Body of pancreas (tissue), 4 donors: Measurements from ENCODE around the gene PDE1C. TPM values are rescaled to one million over a fixed set of nuclear protein-coding genes. Genes with fewer than 3 reads are reported as not detected.
A peak's percentile ranks its signal among the peaks of the same experiment; 100 is the strongest.

ENCODE experiments used
- ATAC-seq: fragments of 150-250 bp; one replicate; pipeline ENCODE4 v1.9.1; 2016
- DNase-seq, 4 donors: peaks; one replicate each; pipeline ENCODE4 v3.0.0-alpha.2; 2019
- H3K27ac ChIP-seq, 4 donors: fragments of 200-600 bp; sonication (generic); 1 replicate in 3 of 4; 2 replicates in 1 of 4; pipeline versions ENCODE4 v1.5.1 to v1.6.1; 2016 to 2019; ENCODE audit warnings: mild to moderate bottlenecking in 1 of 4, mixed read lengths in 1 of 4, moderate library complexity in 1 of 4
- H3K27me3 ChIP-seq, 2 donors: fragments of 200-600 bp; sonication (generic); one replicate each; pipeline ENCODE4 v1.6.0; 2016; ENCODE audit warnings: mild to moderate bottlenecking in 1 of 2
- H3K36me3 ChIP-seq, 2 donors: fragments of 200-600 bp; sonication (generic); replicated peaks in 1 of 2; 2 replicates each; pipeline ENCODE4 v1.5.1; 2016; ENCODE audit warnings: low read depth in 2 of 2; ENCODE audit not compliant: insufficient read depth in 1 of 2
- H3K4me1 ChIP-seq: fragments of 200-600 bp; sonication (generic); one replicate; pipeline ENCODE4 v1.6.0; 2016
- H3K4me3 ChIP-seq, 2 donors: fragments of 200-600 bp; sonication (generic); 1 replicate in 1 of 2; 2 replicates in 1 of 2; pipeline ENCODE4 v1.5.1; 2016 to 2019
- H3K9me3 ChIP-seq, 3 donors: fragments of 200-600 bp; sonication (generic); 1 replicate in 2 of 3; 2 replicates in 1 of 3; pipeline ENCODE4 v1.5.1; 2016
- POLR2A ChIP-seq, 3 donors: fragments of 450-650 bp; IDR thresholded peaks; one replicate each; pipeline ENCODE4 v1.6.1; 2016; ENCODE audit warnings: antibody characterized with exemption in 3 of 3, mild to moderate bottlenecking in 2 of 3
- WGBS, 2 donors: methylation state at CpG; one replicate each; pipeline ENCODE4 v1.1.5; 2017; 5-methylcytosine and 5-hydroxymethylcytosine counted together
- intact Hi-C: fragments of 100-400 bp; cut with DNase I; formaldehyde crosslinking; loops from one replicate; pipeline ENCODE4 v1.15.1; 2023
- total RNA-seq, 2 donors: library from RNA; depleted of rRNA; stranded (reverse); fragments of >200 nt; gene quantifications; one replicate each; pipeline ENCODE4 v1.1.0, GENCODE V29; 2016
- TF ChIP-seq, protein P1 (sequence below), 7 experiments: fragments of 450-650 bp in 4 of 7; fragments of 200-600 bp in 3 of 7; sonication (generic) in 3 of 7; IDR thresholded peaks; one replicate each; pipeline ENCODE4 v1.5.1; 2016 to 2019; ENCODE audit warnings: antibody characterized with exemption in 7 of 7

PDE1C gene
- total RNA-seq, 2 donors from 2014 or later, result 1.8 to 4.9 TPM

DNA sequence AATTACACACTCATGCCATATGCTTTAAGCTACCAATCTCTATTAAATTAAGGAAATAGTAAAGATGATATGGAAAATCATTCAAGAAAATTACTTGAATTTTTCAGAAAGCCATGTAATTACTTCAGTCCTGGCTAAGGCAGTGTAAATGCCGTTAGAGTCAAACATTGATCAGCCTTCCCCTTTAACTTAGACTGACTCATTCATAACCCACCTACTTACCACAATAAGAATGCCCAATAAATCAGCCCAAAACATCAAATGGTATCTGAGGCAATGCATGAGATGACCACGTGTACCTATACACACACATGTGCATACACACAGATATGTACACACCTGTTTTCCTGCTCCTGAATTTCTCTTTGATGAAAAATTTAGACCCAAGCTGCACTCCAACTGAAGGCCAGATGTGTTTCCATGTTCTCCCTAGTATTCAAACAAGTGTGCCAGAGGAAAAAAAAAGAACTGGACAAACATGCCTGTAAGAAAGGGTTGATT is 30.2 kb upstream of the PDE1C start:
- no peaks in the 10 kb centered on the region for H3K27me3 ChIP-seq
- 48 to 71% methylated on average over 2 of the region's 2 CpGs for WGBS, 2 donors
- intact Hi-C loops, result no loop called here
- DNase-seq (no peak), ATAC-seq (no peak)
- no peak overlapping the region for H3K27ac ChIP-seq
- no peaks in the 10 kb centered on the region for H3K36me3 ChIP-seq
- TF ChIP-seq, protein P1, sequence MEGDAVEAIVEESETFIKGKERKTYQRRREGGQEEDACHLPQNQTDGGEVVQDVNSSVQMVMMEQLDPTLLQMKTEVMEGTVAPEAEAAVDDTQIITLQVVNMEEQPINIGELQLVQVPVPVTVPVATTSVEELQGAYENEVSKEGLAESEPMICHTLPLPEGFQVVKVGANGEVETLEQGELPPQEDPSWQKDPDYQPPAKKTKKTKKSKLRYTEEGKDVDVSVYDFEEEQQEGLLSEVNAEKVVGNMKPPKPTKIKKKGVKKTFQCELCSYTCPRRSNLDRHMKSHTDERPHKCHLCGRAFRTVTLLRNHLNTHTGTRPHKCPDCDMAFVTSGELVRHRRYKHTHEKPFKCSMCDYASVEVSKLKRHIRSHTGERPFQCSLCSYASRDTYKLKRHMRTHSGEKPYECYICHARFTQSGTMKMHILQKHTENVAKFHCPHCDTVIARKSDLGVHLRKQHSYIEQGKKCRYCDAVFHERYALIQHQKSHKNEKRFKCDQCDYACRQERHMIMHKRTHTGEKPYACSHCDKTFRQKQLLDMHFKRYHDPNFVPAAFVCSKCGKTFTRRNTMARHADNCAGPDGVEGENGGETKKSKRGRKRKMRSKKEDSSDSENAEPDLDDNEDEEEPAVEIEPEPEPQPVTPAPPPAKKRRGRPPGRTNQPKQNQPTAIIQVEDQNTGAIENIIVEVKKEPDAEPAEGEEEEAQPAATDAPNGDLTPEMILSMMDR (IDR thresholded peaks at IDR 0.05), result no peak
- no peak for TF ChIP-seq POLR2A (IDR thresholded peaks at IDR 0.05)
- H3K4me3 ChIP-seq, result no peak overlapping the region
- H3K9me3 ChIP-seq, result no peaks in the 10 kb centered on the region
- no peaks in the 10 kb centered on the region for H3K4me1 ChIP-seq

- no peaks in the 10 kb centered on the region for H3K36me3 ChIP-seq
- no peak overlapping the region for H3K4me3 ChIP-seq
- TF ChIP-seq, protein P1 (IDR thresholded peaks at IDR 0.05), result no peak
- no peak for TF ChIP-seq POLR2A (IDR thresholded peaks at IDR 0.05)
- no peaks in the 10 kb centered on the region for H3K9me3 ChIP-seq
- no peaks in the 10 kb centered on the region for H3K4me1 ChIP-seq
- no peaks in the 10 kb centered on the region for H3K27me3 ChIP-seq
- no peak for DNase-seq
- intact Hi-C loops, result no loop called here
- WGBS, 2 donors, result 89 to 97% methylated on average over 4 of the region's 4 CpGs
- ATAC-seq, result no peak
- no peak overlapping the region for H3K27ac ChIP-seq
These were observed 24.3 kb upstream of the PDE1C start for GRCh38 chr7:32094516-32094915.

- peak; percentile 46 to 73 (median 68) for DNase-seq
- no peaks in the 10 kb centered on the region for H3K36me3 ChIP-seq
- no peaks in the 10 kb centered on the region for H3K9me3 ChIP-seq
- H3K4me1 ChIP-seq, result no peaks in the 10 kb centered on the region
- 43 to 50% methylated on average over 4 of the region's 4 CpGs for WGBS, 2 donors
- intact Hi-C loops, result no loop called here
- ATAC-seq, result peak; percentile 83
- H3K27me3 ChIP-seq, result no peaks in the 10 kb centered on the region
- no peak overlapping the region for H3K27ac ChIP-seq
- no peak overlapping the region for H3K4me3 ChIP-seq
- no peak for TF ChIP-seq POLR2A (IDR thresholded peaks at IDR 0.05)
- TF ChIP-seq, protein P1 (IDR thresholded peaks at IDR 0.05), result no peak
These were observed 23.5 kb upstream of the PDE1C start for GRCh38 chr7:32093415-32094408.

GRCh38 chr7:32092346-32092745 is 22.1 kb upstream of the PDE1C start:
- WGBS, 2 donors, result 67 to 100% methylated on average over 1 of the region's 1 CpG
- Histone ChIP-seq H3K4me3 (no peak overlapping the region), H3K36me3 (no peaks in the 10 kb centered on the region), H3K27me3 (no peaks in the 10 kb centered on the region), H3K4me1 (no peaks in the 10 kb centered on the region), H3K27ac (no peak overlapping the region), H3K9me3 (no peaks in the 10 kb centered on the region)
- ATAC-seq, result no peak
- DNase-seq, result no peak
- intact Hi-C loops, result no loop called here
- TF ChIP-seq POLR2A (IDR thresholded peaks at IDR 0.05), result no peak

DNA sequence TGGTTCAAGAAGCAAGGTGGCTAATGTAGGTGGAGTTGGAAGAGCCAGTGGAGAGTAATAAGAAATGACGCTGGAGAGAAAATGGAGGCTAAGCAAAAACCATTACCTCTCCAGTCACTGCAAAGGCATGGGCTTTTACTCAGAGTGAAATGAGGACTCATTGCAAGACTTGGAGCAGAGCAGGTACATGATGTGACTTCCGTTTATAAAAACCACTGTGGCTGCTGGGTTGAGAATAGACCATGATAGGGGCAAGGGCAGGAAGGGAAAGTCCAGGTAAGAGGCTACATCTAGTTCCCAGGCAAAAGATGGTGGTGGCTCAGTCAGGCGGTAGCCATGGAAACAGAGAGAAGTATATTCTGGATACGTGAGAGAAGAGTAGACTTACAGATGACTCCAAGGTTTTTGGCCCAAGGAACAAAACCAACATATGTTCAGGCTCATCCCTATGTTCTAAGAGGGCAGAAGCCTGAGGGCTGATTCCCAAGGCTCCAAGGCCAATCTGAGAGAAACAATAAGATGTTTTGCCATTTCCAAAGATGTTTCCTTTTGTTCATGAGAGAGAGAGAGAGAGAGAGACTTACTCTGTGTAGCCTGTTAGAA is 21.5 kb upstream of the PDE1C start:
- Histone ChIP-seq H3K36me3 (no peaks in the 10 kb centered on the region), H3K9me3 (no peaks in the 10 kb centered on the region), H3K27me3 (no peaks in the 10 kb centered on the region), H3K4me3 (no peak overlapping the region), H3K27ac (no peak overlapping the region), H3K4me1 (no peaks in the 10 kb centered on the region)
- ATAC-seq (no peak), DNase-seq (no peak)
- TF ChIP-seq, protein P1 (IDR thresholded peaks at IDR 0.05), result no peak
- TF ChIP-seq POLR2A (IDR thresholded peaks at IDR 0.05), result no peak
- intact Hi-C loops, result no loop called here
- 76 to 87% methylated on average over 4 of the region's 4 CpGs for whole genome bisulfite sequencing, 2 donors
